IPS DF 6.9 (cell line): ENCODE data around the gene CTNNA3.

Experiments
- DNase-seq: peaks from one replicate; pipeline ENCODE4 v3.0.0-alpha.2; 2013; ENCODE audit warnings: low read depth, low spot score
- H3K27ac ChIP-seq: one replicate; pipeline ENCODE4 v1.5.1; 2013; ENCODE audit warnings: low read length, control low read depth
- H3K27me3 ChIP-seq: 2 replicates; pipeline ENCODE4 v1.6.1; 2013; ENCODE audit warnings: mild to moderate bottlenecking, low read length; ENCODE audit not compliant: control insufficient read depth, insufficient read depth
- H3K36me3 ChIP-seq: 2 replicates; pipeline ENCODE4 v1.6.1; 2013; ENCODE audit warnings: low read length; ENCODE audit not compliant: control insufficient read depth, insufficient read depth
- H3K4me1 ChIP-seq: 2 replicates; pipeline ENCODE4 v1.6.1; 2013; ENCODE audit warnings: low read length; ENCODE audit not compliant: control insufficient read depth, insufficient read depth
- H3K4me3 ChIP-seq: 2 replicates; pipeline ENCODE4 v1.5.1; 2013; ENCODE audit warnings: mild to moderate bottlenecking, low read length
- H3K9me3 ChIP-seq: 2 replicates; pipeline ENCODE4 v1.6.1; 2013; ENCODE audit warnings: low read length, inconsistent platforms; ENCODE audit not compliant: control insufficient read depth, insufficient read depth
- WGBS: extraction: QIAGEN DNeasy Blood & Tissue Kit; methylation state at CpG from one replicate; pipeline ENCODE4 v1.1.7; 2013; ENCODE audit warnings: mixed read lengths, missing lambda C conversion rate; ENCODE audit not compliant: insufficient read length, insufficient coverage; 5-methylcytosine and 5-hydroxymethylcytosine counted together

CTNNA3 gene

DNA sequence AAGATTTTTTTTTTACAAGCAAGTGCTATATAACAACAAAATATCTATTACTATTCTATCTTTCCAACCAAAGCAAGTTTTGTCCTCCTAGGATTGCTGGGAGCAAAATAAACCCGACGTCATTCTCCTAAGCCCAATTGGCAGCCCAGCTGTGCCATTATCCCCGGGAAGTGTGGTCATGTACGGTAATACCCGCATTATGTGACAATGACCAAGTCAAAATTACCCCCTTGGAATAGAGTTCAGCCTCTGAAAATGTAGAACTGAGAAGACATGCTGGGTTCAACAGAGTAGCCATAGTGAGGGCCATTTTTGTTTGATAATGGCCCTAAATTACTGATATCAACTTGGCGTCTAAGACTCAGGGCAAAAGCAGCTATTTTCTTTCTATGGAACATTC lies 554.7 kb downstream of the CTNNA3 start:
- no peak overlapping the region for H3K27ac ChIP-seq

DNA sequence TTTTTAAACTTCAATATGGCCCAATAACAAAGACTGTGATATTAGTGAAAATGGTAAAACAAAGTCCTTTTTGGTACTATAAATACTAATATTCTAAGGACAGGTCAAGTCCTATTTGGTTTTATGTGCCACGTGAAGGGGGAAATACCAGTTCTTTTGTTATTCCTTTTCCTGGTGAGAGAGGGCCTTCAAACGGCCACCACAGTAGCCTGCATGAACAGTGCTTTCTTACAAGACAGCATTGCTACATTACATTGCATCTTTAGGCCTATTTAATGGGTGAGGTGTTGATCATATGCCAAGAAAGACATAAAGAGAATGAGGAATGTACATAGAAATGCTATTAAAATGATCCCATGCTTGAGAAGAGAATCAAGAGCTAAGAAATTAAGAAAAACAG lies 555.4 kb downstream of the CTNNA3 start:
- no peak overlapping the region for H3K27ac ChIP-seq

More for the DNA sequence above, 554.7 kb downstream of the CTNNA3 start:
- no CpG with 5 or more reads among the region's 6 CpGs for WGBS
- Histone ChIP-seq H3K4me1 (no peaks in the 10 kb centered on the region), H3K36me3 (no peaks in the 10 kb centered on the region), H3K9me3 (no peaks in the 10 kb centered on the region), H3K27me3 (no peaks in the 10 kb centered on the region), H3K4me3 (no peak overlapping the region)
- DNase-seq, result no peak

DNA sequence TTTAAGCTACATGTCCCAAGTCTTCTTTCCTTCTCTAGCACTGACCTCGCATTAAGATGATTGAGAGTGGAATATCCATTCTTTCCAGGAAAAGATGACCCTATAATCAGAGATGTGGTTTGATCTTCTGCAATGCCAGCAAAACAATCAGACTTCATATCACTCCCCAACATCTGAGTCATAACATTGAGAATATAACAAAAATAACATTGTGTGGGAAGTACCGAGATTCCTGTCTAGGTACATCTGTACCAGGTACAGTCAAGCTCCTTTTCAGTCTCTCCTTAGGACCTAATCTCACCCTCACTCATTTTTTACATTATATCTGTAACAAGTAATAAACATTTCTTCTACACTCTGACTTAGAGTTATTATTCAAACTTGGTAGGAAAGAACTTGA lies 568.6 kb downstream of the CTNNA3 start:
- Histone ChIP-seq H3K4me1 (no peaks in the 10 kb centered on the region), H3K9me3 (no peaks in the 10 kb centered on the region), H3K27ac (no peak overlapping the region), H3K27me3 (no peaks in the 10 kb centered on the region), H3K36me3 (no peaks in the 10 kb centered on the region), H3K4me3 (no peak overlapping the region)
- no CpG with 5 or more reads among the region's 2 CpGs for WGBS
- DNase-seq, result no peak

More for the DNA sequence above, 555.4 kb downstream of the CTNNA3 start:
- Histone ChIP-seq H3K9me3 (no peaks in the 10 kb centered on the region), H3K36me3 (no peaks in the 10 kb centered on the region), H3K4me1 (no peaks in the 10 kb centered on the region), H3K27me3 (no peaks in the 10 kb centered on the region), H3K4me3 (no peak overlapping the region)
- WGBS, result no CpG with 5 or more reads among the region's 2 CpGs
- no peak for DNase-seq

DNA sequence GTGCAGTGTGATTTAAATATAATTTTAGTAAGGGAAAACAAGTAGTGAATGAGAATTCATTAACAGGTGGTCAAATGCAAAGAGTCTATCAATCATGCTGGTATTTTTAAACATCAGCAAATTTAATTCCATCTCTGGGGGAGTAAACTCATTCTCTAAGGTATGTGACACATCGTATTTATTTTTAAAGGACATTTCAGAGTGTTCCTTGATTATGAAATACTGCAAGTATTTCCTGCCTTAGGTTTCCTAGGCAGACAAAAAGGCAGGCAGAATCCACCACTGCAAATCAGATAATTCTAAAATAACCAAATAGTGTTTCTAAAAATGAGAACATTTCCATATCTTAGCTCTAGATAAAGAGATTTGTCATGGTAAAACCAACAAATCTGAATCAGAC lies 576.3 kb downstream of the CTNNA3 start:
- no CpG with 5 or more reads among the region's 1 CpG for WGBS
- no peak for DNase-seq

DNA sequence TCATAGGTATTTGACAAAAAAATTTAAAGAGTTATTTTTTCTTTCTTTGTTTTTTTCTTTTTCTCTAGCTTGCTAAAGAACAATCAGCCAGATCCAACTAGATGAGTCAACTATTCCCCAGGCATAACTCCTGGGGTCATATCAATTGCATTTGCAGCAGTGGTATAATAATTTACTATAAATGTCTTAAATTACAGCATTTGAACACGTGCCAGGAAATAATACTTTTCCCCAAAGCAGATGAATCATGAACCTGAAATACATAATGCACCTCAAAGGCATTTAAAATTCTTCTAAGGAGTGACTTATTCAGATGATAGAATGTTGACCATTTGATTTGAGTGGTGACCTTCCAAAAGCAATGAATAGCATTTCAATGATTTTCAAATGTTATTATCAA lies 580.0 kb downstream of the CTNNA3 start:
- no peaks in the 10 kb centered on the region for H3K27me3 ChIP-seq
- H3K36me3 ChIP-seq, result no peaks in the 10 kb centered on the region
- H3K4me1 ChIP-seq, result no peaks in the 10 kb centered on the region
- H3K27ac ChIP-seq, result no peak overlapping the region
- no peaks in the 10 kb centered on the region for H3K9me3 ChIP-seq
- no peak overlapping the region for H3K4me3 ChIP-seq
- DNase-seq, result no peak
- no CpG with 5 or more reads among the region's 1 CpG for WGBS

More for the DNA sequence above, 576.3 kb downstream of the CTNNA3 start:
- H3K27me3 ChIP-seq, result no peaks in the 10 kb centered on the region
- no peak overlapping the region for H3K4me3 ChIP-seq
- H3K27ac ChIP-seq, result no peak overlapping the region
- no peaks in the 10 kb centered on the region for H3K9me3 ChIP-seq
- no peaks in the 10 kb centered on the region for H3K36me3 ChIP-seq
- H3K4me1 ChIP-seq, result no peaks in the 10 kb centered on the region

DNA sequence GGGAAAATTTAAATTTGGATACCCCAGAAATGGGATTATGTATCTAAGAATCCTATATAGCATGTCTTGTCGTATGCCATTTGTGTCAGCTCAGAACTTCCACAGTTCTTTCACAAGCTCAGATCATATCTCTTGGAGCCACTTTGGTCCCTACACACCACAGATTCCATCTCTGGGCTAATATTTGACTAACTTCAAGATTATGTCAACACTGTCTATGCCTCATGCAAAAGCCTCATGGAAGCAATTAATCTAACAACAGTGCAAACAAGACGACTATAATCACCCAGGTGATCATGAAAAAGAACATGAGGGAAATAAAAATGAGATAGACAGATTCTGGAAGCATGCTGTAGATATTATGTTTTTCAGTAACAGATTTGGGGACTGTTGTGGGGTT lies 581.0 kb downstream of the CTNNA3 start:
- no peak overlapping the region for H3K4me3 ChIP-seq
- no peaks in the 10 kb centered on the region for H3K36me3 ChIP-seq
- no peaks in the 10 kb centered on the region for H3K27me3 ChIP-seq
- WGBS, result no CpG with 5 or more reads among the region's 2 CpGs
- no peaks in the 10 kb centered on the region for H3K4me1 ChIP-seq
- no peak overlapping the region for H3K27ac ChIP-seq
- no peak for DNase-seq
- no peaks in the 10 kb centered on the region for H3K9me3 ChIP-seq

DNA sequence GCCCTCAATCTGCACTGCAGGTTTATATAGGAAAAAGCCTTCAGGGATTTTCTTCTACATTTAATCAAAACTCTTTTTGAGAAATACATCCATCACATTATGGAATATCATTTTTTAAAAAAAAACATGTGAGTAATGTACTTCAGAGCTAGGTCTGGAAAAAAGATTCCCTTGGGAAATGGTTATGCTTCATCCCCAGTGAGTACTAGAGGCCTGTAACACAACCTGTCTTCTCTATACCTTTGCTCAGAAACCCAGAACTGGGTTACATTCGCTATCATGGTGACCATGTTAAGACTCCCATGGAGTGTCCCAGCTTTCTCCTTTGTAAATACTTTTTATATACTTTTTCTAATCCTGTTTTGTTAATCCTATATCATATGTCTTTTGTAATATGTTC lies 583.2 kb downstream of the CTNNA3 start:
- H3K36me3 ChIP-seq, result no peaks in the 10 kb centered on the region
- whole genome bisulfite sequencing, result no CpG with 5 or more reads among the region's 1 CpG
- no peak overlapping the region for H3K4me3 ChIP-seq
- H3K27ac ChIP-seq, result no peak overlapping the region
- H3K9me3 ChIP-seq, result no peaks in the 10 kb centered on the region
- no peaks in the 10 kb centered on the region for H3K27me3 ChIP-seq
- no peak for DNase-seq
- H3K4me1 ChIP-seq, result no peaks in the 10 kb centered on the region

DNA sequence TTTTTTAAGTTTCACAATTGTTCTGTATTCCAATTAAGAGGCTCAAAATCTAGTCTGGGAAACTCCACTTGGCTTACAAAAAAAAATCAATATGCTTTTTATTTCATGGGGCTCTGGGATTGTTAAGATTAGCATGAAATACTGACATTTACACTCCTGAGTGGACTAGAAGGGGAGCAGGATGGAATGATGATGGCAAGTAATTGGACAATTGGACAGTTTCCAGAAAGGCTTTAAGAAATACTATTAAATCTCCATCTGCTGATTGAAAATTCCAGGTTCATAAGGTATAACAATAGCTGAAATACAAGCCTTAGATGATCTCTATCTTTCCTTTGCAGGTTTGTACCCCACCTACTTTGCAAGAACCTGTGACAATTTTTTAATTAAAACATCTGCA lies 585.7 kb downstream of the CTNNA3 start:
- no peak overlapping the region for H3K4me3 ChIP-seq
- no peaks in the 10 kb centered on the region for H3K9me3 ChIP-seq
- no peaks in the 10 kb centered on the region for H3K27me3 ChIP-seq
- no peaks in the 10 kb centered on the region for H3K4me1 ChIP-seq
- DNase-seq, result no peak
- no peaks in the 10 kb centered on the region for H3K36me3 ChIP-seq
- no peak overlapping the region for H3K27ac ChIP-seq

DNA sequence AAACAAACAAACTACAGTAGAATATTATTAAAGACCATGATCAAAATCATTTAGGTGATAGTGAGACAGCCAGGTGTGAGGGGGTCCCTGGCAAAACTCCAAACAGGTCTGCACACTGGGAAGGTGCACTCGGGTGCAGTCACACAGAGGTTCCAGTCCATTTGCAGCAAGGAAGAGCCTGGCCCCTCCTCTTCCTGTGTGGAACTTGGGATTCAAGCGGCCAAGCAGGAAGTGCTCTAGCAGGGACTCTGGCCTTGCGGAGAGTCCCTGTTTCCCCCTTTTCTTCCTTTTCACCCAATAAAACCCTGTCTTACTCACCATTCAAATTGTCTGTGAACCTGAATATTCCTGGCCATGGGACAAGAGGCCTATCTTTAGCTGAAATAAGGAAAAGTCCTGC lies 588.3 kb downstream of the CTNNA3 start:
- no peaks in the 10 kb centered on the region for H3K36me3 ChIP-seq
- no peaks in the 10 kb centered on the region for H3K27me3 ChIP-seq
- no peaks in the 10 kb centered on the region for H3K9me3 ChIP-seq
- DNase-seq, result no peak
- no CpG with 5 or more reads among the region's 3 CpGs for WGBS
- H3K4me3 ChIP-seq, result no peak overlapping the region
- no peak overlapping the region for H3K27ac ChIP-seq
- no peaks in the 10 kb centered on the region for H3K4me1 ChIP-seq

DNA sequence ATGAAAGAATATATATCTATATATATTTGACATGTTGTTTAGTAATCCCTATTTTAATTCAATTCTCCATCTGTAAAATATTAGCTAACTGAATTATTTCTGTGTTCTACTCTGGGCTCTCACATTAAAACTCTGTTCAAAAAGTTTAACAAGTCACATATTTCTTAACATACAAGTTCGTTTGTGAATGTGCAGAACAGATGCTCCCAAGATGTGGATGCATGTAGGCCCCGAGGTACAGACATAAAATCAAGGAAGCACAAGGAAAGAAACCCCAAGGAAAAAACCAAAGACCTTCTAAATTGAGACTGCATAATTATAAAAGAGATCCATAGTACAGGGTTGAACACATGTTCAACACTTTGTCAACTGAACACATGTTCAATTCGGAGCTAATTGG lies 595.0 kb downstream of the CTNNA3 start:
- DNase-seq, result no peak
- Histone ChIP-seq H3K27ac (no peak overlapping the region), H3K4me3 (no peak overlapping the region), H3K36me3 (no peaks in the 10 kb centered on the region), H3K27me3 (no peaks in the 10 kb centered on the region), H3K9me3 (no peaks in the 10 kb centered on the region), H3K4me1 (peaks cover 1% of the 10 kb centered on the region; the same call in 1 of the 2 replicates)
- WGBS, result no CpG with 5 or more reads among the region's 3 CpGs

DNA sequence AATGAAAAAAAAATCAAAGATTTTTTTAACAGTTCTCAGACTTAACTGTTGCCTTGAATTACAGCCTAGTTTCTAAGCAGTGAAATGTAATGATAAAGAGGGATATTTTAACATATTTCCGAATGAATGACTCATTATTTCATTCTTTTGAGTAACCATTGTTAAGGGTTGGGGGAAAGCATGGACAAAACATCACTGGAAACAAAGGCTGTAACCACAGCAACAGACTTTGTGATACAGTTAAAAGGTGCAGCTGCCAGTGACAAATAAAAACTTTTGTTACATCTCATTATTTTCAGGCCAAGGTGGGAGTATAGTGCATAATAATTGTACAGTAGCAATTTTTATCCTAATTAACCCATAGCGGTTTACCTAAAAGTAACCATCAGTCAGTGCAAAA lies 597.5 kb downstream of the CTNNA3 start:
- H3K27ac ChIP-seq, result no peak overlapping the region
- H3K27me3 ChIP-seq, result no peaks in the 10 kb centered on the region
- H3K36me3 ChIP-seq, result no peaks in the 10 kb centered on the region
- H3K9me3 ChIP-seq, result no peaks in the 10 kb centered on the region
- no CpG with 5 or more reads among the region's 2 CpGs for WGBS
- H3K4me1 ChIP-seq, result peaks cover 1% of the 10 kb centered on the region; the same call in 1 of the 2 replicates
- no peak for DNase-seq
- H3K4me3 ChIP-seq, result no peak overlapping the region
